Medulla oblongata (tissue), 1 donor: ENCODE results near the gene KIAA1614.
A peak's percentile ranks its signal among the peaks of the same experiment; 100 is the strongest.
"Not testable (repeated sequence)": the region's sequence is repeated elsewhere in the genome, so short reads cannot be mapped to it uniquely, and the experiment has no call there.

ENCODE experiments used
- DNase-seq: peaks from one replicate; pipeline ENCODE4 v3.0.0-alpha.2; 2015; ENCODE audit errors: extremely low spot score

Gene KIAA1614

GRCh38 chr1:180961622-180962021 lies 48.9 kb downstream of the KIAA1614 start:
- no peak for DNase-seq

DNA sequence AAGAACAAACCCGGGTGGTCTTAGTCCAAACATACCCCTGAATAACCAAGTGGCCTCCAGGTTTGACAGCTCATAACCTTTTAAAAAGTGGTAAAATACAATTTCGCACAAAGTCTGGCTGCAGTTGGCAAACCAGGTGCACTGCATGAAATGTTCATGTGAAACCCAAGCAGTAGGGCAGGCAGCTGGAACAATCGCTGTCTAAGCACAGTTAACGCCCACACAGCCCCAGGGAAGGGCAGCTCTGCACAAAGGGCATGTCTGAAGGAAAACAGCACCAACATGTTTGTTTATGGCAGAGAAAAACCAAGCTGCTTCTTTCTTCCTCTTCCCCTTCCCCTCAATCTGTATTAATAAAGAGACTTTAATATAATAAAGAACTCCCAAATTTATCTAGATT lies 49.5 kb downstream of the KIAA1614 start:
- no peak for DNase-seq

- DNase-seq, result no peak
Measured at GRCh38 chr1:180964056-180964455, 51.4 kb downstream of the KIAA1614 start.

DNA sequence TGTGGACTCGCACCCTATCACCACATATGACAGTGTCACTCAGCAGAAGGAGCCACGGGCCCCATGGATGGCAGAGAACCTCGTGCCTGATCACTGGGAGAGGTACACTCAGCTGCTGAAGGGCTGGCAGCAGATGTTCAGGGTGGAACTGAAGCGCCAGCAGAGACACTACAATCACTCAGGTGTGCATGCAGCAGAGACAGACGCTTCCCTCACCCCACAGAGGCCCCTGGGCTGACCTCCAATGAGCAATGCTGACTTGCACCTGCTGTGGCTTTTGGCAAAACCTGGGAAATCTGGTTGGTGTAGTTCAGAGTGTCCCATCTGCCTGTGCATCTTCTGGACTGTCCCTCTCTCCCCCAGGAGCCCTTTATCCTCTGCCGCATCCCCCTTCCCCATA lies 51.9 kb downstream of the KIAA1614 start:
- DNase-seq, result no peak

DNA sequence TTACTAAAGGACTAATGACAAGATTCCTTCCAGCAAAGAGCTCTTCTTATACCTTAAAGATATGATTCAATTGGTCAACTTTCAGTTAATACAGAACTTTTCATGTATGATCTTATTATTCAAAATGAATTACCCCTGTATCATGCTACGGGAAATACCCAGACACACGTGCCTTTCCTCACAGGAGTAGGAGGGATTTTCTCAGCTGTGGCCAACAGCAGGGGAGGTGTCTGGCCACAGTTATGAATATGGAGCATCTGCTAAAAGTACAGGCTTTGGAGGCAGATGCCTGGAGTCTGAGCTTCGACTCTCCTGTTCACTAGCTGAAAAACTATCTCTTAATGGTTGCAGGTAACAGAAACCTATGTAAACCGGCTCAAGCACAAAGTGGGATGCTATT lies 53.6 kb downstream of the KIAA1614 start:
- DNase-seq, result no peak

- DNase-seq, result no peak
Measured at GRCh38 chr1:180966744-180967536, 54.2 kb downstream of the KIAA1614 start.

DNA sequence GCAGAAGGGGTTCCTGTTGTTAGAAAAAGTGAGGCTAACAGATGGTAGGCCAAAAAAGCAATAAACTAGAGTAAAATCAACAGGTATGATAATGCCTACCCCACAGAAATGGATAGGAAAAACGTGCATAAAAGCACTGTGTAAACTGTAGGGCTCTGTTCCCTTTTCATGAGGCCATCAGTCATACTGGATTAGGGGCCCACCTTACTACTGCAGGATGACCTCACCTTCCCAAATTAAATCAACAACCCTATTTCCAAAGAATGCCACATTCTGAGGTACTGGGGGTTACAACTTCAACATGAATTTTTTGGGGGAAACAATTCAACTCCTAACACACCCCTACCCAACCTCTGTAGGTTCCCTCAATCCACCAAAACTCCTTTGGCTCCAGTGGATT lies 54.9 kb downstream of the KIAA1614 start:
- DNase-seq, result no peak

DNA sequence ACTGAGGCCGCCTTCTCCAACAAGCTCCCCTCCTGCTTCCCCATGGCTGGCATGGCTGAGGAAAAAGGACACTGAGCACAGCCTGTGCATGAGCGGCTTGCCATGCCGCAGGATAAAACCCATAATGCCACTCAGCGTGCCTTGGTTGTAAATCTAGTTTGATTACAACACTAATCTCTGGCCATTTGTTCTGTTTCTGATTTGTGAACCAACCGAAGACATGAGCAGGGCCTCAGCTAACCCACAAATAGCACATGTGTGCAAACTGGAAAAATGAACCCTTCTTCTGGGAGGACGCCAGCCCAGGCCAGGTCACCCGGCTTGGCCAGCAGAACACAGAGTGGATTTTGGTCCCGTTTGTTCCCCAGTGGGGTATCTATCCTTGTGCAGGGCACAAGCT lies 56.1 kb downstream of the KIAA1614 start:
- DNase-seq, result not testable (repeated sequence)

- no peak for DNase-seq
Measured at GRCh38 chr1:180969434-180969833, 56.7 kb downstream of the KIAA1614 start.

DNA sequence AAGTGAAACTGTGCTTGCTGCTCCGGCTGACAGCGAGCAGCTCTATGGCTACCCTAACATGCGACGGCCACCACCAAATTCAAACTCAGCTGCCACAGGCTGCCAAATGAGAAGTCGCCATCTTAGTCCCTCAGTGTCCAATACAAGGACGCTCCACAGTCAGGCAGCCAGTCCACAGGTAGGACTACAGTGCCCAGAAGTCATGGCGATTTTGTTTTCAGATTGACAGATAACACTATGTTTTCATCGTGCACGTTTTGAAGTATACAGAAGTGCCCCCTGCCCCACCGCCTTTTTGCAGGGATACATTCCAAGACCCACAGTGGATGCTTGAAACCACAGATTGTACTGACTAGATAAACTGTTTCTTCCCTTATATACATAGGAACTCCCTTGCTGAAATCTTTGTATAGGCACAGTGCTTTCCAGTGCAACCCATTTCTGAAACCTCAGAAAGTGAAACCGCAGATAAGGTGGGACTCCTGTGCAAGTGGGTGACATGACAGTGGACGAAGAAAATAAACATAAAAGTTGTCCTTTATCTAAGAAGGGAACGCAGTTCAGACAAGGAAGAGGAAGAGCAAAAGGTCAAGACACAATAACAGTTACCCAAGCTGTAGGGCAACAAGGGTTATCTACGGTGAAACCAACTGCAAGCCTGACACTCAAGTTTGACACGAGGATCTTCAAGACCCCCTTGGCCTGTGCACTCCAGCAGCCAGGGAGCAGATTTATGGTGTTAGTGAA lies 57.8 kb downstream of the KIAA1614 start:
- DNase-seq, result no peak

- no peak for DNase-seq
Measured at GRCh38 chr1:180971273-180971997, 58.7 kb downstream of the KIAA1614 start.

DNA sequence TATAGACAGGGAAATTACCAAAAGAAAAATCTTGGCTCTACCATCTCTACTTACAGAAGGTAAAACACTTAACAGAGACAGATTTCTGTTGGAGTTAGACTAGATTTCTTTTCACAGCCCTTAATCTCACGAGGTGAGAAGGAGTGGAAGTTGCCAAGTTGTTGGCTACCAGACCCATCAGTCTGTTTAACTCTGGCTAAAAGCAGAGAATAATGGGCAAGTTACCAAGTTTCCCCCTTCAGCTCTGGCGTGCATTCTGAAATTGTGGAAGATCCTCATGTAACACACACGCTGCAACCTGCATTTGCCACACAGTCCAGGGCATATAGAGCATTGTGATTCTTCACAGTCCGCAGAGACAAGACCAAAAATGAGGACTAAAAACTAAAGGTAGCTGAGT lies 60.7 kb downstream of the KIAA1614 start:
- DNase-seq, result no peak

GRCh38 chr1:180974236-180974635 lies 61.5 kb downstream of the KIAA1614 start:
- no peak for DNase-seq

GRCh38 chr1:180975551-180975950 lies 62.9 kb downstream of the KIAA1614 start:
- DNase-seq, result no peak

- no peak for DNase-seq
Measured at GRCh38 chr1:180976191-180976590, 63.5 kb downstream of the KIAA1614 start.

- peak; percentile 20 for DNase-seq
Measured at GRCh38 chr1:180976732-180977357, 64.1 kb downstream of the KIAA1614 start.

DNA sequence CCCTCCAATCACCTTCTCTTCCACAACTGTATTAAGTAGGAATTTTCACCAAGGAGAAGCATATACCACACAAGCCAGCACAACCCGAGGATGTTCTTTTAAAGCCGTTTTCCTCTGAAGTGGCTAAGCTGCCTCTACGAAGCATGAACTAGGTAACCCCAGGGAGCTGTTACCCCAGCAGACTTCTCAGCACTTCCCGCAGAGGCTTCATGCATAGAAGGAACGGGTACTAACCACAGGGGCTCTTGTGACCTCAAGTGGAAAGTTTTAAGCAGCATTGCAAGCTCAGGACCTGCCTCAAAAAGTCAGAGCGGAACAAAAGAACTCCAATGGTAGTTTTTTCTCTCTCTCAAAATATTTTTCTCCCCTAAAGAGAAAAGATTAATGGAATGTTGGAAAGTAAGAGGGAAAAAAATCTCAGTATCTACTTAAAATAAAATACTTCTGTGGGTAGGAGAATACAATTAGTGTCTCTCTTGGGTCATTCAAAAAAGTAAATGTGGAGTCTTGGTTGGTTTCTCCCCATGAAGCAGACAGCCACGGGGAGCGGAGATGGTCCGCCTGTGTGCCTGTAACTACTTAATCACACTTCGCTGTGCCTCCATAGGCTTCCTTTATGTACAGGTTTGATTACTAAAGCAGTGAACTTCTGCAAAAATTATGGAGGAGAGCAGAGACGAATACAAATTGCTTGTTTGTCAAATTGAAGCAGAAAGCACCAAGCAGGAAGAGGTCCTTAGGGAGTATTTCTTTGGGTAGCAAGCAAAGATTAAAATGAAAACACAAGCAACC lies 69.1 kb downstream of the KIAA1614 start:
- DNase-seq, result peak; percentile 48

DNA sequence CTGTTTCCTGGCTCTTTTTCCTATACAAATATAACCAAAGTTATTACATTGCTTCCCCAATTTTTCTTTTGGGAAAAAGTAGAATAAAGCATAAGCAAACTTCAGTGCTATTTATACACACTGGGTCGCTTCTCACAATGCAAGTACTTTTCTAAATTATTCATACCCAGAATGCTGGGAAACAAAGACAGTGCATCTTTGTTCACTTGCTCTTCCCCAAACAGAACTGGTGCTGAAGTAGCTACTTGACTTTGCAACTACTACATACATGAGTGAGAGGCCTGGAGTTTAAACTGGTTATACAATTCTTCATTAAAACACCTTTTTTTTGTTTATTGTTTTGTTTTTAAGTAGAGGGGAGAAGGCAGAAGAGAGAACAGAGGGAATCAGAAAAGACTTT lies 69.7 kb downstream of the KIAA1614 start:
- peak; percentile 82 for DNase-seq

GRCh38 chr1:180988253-180988752 lies 75.6 kb downstream of the KIAA1614 start:
- peak; percentile 58 for DNase-seq

DNA sequence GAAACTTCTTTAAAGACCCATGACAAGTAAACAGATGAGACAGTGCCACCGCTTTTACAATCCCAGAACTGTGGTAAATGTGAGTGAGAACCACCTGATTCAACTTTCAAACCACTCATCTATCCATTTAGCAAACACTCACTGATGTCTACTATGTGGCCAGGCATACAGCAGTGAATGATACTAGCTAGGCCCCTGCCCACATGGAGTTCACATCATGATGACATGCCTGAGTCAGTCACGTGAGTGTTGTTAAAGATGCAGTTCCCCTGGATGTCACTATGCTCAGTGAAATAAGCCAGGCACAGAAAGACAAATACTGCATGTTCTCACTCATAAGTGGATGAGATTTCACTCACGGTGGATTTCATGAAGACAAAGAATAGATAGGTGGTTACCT lies 81.6 kb downstream of the KIAA1614 start:
- DNase-seq, result no peak
